Stimulated activated CD4-positive, alpha-beta T cell treated with anti-CD3 and anti-CD28 coated beads, Interleukin-2, amount 100 ng/mL, for 48 hours (primary cell): ENCODE data around the gene THSD8.

Experiments used
- DNase-seq, 2 donors: peaks; one replicate each; pipeline ENCODE4 v3.0.0-alpha.2; 2020

Gene THSD8

GRCh38 chr19:12782174-12782423, 19.8 kb upstream of the THSD8 start:
- DNase-seq = no peak

DNA sequence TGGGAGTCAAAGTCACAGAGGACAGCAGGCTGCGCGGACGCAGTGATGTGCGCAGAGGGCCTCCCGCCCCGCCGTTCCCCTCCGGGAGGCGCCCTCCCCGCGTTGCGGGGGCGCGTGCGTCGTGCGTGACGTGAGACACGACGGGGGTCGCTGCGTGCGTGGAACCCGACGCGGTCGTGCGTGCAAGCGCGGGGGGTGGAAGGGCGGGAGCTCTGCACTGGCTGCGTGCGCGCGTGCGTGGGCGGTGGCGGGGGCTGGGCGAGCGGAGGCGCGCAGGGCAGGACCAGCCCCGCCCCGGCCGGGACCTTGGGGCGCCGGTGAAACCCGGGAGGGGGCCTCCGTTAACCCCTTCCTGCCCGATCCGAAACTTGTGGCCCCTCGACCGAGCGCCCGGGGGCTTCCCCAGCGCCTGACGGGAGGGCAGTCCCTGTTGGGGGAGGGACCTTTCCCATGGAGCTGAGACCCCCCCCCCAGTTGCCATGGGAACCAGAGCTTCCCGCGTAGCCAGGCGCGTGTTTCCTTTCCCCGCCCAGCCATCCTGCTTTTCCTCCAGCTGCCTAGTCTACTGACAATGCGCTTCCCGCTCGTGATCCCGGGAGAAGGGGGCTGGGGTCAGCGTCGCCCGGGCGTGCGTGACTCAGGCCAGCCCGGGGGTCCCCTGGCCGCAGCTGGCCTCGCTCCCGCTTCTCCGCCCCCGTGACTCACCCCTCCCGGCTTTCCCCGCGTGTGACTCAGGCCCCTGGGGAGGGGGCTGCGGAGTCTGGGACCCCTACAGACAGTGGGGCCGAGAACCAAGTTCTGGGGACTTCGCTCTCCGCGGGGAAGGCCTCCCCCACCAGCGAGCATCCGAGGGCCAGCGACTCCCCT, 19.2 kb upstream of the THSD8 start:
- peak; percentile 80 to 90 for DNase-seq

DNA sequence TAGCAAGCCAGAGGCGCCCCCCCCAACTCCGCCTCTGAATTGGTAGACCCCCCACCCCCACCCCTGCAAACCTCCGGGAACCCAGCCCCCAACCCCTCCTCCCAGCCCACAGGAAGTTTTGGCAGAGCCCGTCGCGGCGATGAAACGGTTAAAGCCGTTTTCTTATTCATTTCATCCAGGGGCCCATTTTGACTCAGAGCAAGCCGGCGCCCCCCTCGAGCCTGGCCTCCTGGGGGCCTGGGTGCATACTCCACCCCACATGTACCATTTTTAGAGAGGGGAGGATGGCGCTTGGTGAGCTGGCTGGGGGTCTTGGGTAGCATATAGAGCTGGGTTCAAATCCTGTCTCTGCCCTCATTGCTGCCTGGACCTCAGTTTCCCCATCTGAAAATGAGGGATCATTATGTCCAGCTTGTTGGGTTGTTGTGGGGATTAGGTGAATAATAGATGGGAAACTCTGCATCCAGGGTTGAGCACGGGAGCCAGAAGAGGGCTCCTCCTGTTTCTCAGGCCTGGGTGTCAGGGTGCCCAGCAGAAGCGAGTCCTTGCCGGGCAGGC, 18.5 kb upstream of the THSD8 start:
- peak; percentile 54 to 70 for DNase-seq

DNA sequence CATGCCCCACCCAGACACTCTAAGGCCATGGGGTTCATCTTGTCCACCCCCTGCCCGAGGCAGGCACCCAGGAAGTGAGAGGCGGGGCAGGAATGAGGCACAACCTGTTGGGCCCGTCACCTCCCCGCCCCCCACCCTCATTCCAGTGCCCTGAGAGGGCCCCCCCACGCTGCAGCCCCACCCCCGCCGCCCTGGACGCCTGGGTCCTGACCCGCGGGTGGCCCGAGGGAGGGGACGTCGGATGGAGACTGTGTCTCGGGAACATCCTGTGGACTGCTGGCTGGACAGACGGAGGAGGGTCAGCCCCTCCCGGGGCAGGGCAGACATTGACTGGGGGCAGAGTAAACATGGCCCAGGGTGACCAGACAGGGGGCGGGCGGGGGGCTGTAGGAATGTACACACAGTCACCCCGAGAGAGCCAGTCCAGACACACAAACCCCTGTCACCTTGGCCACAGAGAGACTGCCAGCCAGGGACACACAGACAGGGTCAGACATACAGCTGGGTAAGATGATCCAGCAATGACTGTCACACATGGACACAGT, 17.9 kb upstream of the THSD8 start:
- no peak for DNase-seq

DNA sequence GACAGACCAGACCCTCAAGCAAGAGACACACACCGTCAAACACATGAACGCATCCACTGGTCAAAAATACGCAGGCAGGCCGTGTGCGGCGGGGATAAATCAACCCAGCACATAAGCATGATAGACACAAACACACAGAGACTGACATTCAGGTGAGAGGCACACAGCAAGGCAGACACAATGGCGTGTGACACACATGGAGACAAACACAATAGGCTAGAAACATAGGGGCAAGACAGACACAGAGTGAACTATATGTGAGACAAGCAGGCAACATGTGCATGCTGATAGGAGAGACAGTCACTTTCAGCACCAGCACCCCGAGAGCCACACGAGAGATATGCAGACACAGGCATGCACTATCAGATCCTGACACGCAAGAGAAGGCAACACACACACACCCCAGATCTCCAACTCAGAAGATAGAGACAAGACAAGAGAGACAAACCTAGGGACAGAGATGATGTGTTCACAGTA, 17.4 kb upstream of the THSD8 start:
- no peak for DNase-seq

- DNase-seq = no peak
These were observed 16.9 kb upstream of the THSD8 start for GRCh38 chr19:12784871-12785430.

GRCh38 chr19:12785431-12786031, 16.3 kb upstream of the THSD8 start:
- DNase-seq = no peak

- no peak for DNase-seq
These were observed 15.6 kb upstream of the THSD8 start for GRCh38 chr19:12786141-12786870.

GRCh38 chr19:12786952-12787351, 14.9 kb upstream of the THSD8 start:
- no peak for DNase-seq

DNA sequence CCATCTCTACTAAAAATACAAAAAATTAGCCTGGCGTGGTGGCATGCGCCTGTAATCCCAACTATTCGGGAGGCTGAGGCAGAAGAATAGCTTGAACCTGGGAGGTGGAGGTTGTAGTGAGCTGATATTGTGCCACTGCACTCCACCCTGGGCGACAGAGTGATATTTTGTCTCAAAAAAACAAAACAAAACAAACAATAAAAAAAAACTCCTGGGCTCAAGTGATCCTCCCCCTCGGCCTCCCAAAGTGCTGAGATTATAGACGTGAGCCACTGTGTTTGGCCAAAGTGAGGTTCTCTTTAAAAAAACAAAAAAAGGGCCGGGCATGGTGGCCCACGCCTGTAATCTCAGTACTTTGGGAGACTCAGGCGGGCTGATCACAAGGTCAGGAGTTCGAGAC, 14.4 kb upstream of the THSD8 start:
- DNase-seq = no peak

DNA sequence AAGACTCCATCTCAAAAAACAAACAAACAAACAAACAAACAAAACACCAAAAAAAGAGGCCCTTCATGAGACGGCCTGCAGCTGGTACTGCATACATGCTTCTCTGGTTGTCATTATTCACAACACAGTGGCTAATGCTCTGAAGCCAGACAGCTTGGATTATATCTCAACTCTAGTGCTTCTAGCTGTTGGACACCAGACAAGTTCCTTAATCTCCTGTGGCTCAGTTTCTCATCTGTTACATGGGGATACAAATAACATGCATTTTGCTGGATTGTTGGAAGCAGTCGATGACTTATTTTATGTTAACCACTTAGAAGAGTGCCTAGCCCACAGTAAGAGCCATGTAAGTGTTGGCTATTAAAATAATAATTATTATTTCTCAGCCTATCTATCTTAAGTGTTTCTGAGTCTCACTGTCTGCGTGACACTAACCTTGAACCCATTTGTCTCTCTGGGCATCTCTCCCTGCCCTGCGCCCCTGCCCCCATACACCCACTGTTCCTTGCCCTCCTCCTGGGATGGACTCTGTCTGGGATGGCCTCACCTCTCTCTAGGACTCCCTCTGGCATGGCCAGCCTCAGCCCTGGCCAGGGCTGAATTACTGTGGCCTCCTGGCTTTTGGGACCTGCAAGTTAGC, 13.7 kb upstream of the THSD8 start:
- no peak for DNase-seq

DNA sequence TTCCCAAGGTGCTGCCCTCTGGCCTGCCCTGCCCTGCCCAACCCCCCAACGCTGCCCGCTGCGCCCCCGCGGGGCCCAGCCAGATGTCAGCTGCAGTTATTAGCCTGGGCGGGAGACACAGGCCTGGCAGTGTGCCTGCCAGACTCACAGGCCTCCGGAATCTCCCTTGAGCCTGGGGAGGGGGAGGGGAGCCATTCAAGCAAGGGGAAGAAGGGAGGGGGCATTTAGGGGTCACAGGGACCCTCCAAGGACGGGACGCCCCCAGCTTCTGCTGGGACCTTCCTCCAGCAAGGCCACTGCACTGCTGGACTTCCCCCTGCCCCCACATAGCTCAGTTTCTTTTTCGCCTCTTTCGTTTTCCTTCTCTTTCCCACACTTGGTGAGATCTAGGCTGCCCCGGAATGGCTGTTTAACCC, 13.2 kb upstream of the THSD8 start:
- DNase-seq = peak in 1 of 2 donors; percentile 37

- peak in 1 of 2 donors; percentile 28 for DNase-seq
These were observed 12.6 kb upstream of the THSD8 start for GRCh38 chr19:12789098-12789903.

DNA sequence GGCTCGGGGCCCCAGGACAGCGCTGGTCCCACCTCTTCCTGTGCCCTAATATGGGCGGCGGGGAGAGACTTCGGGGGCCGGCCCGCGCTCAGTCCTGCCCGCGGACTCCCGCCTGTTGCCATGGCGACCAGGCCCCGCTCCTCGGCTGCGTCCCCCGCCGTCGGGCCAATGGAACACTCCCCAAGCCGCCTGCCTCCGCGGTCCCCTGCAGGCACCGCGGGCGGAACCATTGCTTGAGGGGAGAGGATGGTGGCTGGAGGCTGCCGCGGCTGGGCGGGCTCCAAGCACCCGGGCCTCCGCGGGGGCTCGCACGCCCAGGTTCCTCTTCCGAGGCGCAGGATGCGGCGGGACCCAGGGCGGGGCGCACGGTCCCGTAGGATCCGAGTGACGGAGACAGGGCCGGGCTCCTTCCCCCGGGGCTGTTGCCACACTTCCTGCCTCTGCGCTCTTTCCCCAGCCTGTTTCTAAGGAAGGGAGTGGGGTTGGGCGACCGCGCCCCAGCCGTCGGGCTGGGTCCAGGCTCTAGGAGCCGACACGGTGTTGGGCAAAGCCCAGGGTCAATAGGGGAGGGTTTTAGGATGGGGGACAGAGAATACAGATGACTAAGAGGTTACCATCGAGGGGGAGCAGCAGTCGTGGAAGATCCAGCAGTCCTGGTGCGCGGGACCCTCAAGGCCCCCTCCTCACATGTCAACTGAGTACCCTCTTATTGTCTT, 11.8 kb upstream of the THSD8 start:
- peak; percentile 91 to 95 for DNase-seq

GRCh38 chr19:12790628-12791344, 11.1 kb upstream of the THSD8 start:
- no peak for DNase-seq

DNA sequence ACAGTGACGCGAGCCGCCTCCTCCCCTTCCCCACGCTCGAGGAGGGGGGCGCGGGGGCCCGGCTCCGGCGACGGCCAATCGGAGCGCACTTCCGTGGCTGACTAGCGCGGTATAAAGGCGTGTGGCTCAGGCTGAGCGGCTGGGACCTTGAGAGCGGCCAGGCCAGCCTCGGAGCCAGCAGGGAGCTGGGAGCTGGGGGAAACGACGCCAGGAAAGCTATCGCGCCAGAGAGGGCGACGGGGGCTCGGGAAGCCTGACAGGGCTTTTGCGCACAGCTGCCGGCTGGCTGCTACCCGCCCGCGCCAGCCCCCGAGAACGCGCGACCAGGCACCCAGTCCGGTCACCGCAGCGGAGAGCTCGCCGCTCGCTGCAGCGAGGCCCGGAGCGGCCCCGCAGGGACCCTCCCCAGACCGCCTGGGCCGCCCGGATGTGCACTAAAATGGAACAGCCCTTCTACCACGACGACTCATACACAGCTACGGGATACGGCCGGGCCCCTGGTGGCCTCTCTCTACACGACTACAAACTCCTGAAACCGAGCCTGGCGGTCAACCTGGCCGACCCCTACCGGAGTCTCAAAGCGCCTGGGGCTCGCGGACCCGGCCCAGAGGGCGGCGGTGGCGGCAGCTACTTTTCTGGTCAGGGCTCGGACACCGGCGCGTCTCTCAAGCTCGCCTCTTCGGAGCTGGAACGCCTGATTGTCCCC, 10.4 kb upstream of the THSD8 start, which contains the start of gene JUNB:
TSS of gene JUNB (plus strand) at position 142 of the 706 bp plus-strand sequence. CDS start at position 428, 286 bp downstream.
- DNase-seq = peak; percentile 95 to 97

DNA sequence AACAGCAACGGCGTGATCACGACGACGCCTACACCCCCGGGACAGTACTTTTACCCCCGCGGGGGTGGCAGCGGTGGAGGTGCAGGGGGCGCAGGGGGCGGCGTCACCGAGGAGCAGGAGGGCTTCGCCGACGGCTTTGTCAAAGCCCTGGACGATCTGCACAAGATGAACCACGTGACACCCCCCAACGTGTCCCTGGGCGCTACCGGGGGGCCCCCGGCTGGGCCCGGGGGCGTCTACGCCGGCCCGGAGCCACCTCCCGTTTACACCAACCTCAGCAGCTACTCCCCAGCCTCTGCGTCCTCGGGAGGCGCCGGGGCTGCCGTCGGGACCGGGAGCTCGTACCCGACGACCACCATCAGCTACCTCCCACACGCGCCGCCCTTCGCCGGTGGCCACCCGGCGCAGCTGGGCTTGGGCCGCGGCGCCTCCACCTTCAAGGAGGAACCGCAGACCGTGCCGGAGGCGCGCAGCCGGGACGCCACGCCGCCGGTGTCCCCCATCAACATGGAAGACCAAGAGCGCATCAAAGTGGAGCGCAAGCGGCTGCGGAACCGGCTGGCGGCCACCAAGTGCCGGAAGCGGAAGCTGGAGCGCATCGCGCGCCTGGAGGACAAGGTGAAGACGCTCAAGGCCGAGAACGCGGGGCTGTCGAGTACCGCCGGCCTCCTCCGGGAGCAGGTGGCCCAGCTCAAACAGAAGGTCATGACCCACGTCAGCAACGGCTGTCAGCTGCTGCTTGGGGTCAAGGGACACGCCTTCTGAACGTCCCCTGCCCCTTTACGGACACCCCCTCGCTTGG, 9.6 kb upstream of the THSD8 start:
- peak; percentile 60 to 69 for DNase-seq

DNA sequence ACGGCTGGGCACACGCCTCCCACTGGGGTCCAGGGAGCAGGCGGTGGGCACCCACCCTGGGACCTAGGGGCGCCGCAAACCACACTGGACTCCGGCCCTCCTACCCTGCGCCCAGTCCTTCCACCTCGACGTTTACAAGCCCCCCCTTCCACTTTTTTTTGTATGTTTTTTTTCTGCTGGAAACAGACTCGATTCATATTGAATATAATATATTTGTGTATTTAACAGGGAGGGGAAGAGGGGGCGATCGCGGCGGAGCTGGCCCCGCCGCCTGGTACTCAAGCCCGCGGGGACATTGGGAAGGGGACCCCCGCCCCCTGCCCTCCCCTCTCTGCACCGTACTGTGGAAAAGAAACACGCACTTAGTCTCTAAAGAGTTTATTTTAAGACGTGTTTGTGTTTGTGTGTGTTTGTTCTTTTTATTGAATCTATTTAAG, 9.0 kb upstream of the THSD8 start:
- DNase-seq = no peak
